GM20431 (cell line): ENCODE results near the gene TRDN.
"Not testable (repeated sequence)": the region's sequence is repeated elsewhere in the genome, so short reads cannot be mapped to it uniquely, and the experiment has no call there.

Experiments used
- in situ Hi-C: fragments of 300-500 bp; cut with MseI, MboI; formaldehyde crosslinking; loops from one replicate; pipeline ENCODE4 v1.15.0; 2020; ENCODE audit warnings: low sequenced_read_pairs; ENCODE audit not compliant: unreplicated experiment

TRDN gene

DNA sequence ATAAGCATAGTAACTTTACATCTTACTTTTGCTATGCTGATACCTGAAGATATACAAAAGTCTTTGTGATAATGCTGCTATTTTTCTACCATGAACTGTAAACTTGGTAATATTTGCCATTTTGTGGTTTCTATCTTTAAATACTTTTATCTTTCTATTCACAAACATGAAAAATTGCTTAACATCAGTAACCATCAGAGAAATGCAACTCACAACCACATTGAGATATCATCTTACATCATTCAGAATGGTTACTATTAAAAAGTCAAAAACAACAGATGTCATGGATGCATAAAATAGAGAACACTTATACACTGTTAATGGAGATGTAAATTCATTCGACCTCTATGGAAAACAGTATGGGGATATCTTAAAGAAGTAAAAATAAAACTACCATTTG lies 112.0 kb downstream of the TRDN start:
- in situ Hi-C loops, result no loop called here

DNA sequence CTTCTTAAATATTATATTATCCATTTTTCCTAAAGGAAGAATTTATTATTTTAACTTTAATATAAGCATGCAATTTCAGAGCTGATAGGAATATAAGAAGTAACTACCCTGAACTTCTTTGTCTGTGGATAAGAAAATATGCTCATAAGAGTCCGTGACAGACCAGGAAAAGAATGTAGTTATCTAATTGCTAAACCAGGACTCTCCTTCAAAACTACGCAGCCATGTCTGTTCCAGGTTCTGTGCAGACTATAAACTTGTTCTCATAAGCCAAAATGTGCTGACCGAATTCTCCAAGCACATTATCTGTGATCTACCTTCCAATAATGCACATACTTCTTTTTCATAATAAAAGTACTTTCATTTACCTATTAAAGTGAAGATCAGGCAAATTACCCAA lies 116.5 kb downstream of the TRDN start:
- in situ Hi-C loops, result no loop called here

DNA sequence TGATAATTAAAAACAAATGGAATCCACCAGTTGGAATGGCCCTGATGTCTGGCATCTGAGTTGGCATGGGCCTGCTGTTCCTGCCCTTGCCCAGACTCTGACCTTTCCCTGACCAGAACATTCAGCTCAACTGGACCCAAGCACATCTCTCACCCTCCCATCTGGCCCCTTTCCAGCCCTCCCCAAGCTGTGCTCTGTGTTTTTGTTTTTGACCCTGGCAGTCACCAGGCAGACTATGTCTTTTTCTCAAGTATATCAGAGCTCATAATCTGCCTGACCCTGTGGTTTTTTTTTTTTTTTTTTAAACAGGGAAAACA lies 117.6 kb downstream of the TRDN start:
- in situ Hi-C loops, result no loop called here

DNA sequence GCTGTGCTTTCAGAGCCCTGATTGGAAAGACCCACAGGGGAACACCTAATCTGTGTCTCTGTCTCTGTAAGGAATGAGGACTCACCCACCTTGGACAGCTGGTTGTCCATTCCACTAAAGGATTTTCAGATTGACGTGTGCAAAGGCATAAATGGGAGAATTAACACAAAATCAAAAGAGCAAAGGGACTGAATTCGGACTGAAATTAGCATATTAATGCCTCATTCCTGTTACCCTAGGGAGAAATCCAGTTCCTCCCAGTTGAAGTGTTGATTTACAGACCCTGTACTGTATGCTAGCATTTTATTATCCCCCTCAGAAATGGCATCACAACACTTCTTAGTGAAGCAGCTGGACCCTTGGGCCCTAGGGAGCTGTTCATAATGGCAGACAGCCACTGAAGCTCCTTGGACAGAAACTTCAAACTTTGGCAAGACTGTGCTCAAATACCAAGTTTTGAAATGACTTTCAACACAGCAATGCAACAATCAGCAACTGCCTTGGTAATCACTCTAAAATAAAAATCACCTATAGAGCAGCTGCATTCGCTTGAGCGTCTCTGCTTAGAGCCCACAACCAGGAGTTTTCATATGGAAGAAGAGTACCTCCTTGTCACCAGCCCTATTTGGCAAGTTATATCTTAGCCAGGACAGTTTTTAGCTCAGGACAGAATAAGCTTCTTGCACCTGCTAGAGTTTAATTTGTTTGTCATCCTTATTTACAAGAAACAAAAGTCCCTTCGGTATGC lies 118.1 kb downstream of the TRDN start:
- in situ Hi-C loops, result no loop called here

DNA sequence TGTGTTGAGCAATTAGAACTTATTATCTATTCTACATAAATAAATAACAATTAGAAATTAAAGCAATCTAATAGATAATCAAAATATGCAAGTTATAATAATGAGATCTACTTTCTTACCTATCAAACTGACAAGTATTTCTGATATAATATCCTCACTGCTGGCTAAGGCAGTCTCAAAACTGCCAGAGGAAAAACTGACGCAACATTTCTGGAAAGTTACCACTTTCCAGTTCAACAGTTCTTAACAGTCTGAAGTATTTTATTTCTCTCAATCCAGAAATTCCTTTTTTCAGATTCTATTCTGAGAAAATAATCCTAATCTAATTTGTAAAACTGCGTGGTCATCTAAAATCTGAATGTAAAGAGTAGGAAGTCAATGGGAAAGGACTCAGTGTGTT lies 121.0 kb downstream of the TRDN start:
- in situ Hi-C loops, result no loop called here

DNA sequence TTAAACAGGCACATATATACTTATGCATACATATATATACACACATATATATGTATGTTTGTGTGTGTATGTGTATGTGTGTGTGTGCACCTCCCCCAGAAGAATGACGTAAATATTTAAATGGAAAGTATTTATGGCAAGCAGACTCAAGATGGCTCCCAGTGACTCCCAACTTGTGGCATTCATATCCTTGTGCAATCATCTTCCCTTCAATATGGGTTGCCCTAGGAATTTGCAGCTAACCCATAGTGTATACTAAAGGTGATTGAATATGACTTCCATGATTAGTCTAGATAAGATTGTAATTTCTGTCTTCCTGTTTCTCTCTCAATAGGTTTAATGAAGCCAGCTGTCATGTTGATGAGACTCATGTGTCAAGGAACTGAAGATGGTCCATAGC lies 127.6 kb downstream of the TRDN start:
- in situ Hi-C loops, result no loop called here

DNA sequence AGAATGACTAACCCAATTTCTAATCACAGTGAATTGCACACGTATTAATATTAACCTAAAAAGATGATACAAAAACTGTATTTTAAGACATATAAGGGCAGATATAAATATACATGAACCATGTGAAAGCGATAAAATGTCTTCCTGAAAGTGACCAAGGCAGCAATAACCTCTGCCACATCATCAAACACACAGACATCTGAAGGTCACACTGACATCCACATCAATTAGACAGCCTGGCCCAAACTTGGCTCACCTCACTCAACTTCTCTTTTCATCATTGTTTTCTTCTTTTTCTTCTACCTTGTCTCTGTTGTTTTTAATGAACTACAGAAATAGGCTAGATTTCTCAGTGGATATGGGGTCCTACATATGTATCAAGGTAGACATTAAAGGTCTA lies 128.5 kb downstream of the TRDN start:
- in situ Hi-C loops, result no loop called here

DNA sequence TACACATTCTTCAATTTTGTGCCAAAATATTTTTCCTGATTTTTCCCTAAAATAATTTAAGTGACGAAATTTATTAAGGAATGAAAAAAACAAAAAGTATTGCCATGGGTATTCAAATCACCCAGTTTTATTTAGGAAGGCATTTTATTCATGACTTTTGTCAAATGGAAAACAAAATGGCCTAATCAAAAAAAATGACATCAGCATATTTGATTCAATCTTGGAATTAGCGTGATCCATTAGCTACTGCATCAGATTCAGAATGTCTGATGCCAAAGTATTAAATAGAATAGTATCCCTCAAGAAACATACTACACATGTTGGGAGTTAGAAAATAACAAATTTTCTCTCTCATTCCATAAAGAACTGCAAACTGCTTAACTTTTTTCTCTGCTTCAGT lies 129.2 kb downstream of the TRDN start:
- in situ Hi-C loops, result no loop called here

DNA sequence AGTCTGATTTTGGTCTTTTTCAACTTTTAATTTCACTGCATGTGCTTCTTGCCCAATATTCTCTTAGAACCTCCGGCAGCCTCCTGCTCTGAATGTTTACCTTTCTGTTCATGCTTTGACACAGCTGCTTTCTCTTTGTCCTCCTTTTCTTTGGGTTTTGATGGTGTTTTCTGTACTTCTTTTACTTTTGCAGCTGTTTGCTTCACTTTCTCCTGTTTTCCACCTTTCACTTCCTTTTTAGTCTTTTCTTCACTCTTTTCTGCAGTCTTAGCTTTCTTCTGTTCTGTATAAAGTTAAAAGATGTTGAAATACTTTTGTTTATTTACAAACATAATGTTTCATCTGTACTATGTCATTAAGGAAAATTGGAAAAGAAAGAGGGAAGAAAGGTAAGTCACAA lies 133.1 kb downstream of the TRDN start:
- in situ Hi-C loops, result no loop called here

DNA sequence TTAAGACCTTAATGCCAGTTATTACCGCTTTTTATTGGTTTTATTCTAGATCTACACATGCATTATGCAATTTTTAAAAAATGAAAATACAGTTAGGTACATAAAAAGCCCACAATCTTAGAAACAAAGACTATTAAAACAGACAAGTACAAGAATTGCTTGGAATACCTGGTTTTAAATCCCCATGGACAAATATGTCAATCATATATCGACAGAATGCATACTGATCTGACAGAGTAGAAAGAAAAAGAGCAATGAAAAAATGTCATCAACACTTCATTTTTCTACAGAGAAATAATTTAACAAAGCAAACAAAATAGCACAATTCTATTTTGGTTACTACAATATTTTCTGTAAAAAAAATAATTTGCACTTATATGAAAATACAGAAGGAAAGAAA lies 139.7 kb downstream of the TRDN start:
- in situ Hi-C loops, result no loop called here

DNA sequence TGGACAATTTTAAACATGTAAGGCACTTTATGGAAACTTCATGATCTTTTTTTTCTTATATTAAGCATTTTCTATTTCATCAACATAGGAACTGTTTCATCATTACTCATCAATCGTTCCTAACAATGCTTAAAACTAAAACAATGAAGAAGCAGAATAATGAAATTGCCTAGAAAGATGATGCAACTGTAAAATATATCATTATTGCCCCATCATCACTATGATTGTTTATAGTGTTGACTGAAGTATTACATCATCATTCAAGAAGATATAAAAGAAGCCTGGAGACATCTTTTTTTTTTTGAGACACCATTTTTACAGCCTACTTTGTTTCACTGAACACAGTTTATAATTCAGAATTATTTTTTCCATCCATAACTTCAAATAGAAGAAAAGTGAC lies 147.2 kb downstream of the TRDN start:
- in situ Hi-C loops, result no loop called here

DNA sequence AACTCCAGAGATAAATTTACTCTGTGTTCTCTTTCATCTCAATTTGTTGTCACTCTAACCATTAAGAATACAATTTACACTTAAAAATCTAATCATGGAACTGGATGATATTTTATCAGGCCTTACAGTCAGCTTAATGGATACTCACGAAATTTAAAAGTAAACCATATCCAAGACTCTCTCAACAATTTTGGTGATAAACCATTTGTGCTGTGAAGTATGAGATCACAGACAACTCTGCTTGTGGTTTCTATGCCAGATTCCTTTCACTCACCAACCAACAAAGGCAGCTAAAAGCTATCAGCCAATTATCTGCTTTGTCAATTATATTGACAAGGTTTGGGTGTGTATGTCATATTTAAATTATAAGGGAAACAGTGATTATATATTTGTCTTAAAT lies 155.8 kb downstream of the TRDN start:
- in situ Hi-C loops, result no loop called here

DNA sequence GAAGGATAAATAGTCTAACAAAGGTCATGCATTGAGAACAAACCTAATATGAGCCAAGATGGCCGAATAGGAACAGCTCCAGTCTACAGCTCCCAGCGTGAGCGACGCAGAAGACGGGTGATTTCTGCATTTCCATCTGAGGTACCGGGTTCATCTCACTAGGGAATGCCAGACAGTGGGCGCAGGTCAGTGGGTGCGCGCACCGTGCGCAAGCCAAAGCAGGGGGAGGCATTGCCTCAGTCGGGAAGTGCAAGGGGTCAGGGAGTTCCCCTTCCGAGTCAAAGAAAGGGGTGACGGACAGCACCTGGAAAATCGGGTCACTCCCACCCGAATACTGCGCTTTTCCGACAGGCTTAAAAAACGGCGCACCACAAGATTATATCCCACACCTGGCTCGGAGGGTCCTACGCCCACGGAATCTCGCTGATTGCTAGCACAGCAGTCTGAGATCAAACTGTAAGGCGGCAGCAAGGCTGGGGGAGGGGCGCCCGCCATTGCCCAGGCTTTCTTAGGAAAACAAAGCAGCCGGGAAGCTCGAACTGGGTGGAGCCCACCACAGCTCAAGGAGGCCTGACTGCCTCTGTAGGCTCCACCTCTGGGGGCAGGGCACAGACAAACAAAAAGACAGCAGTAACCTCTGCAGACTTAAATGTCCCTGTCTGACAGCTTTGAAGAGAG lies 164.6 kb downstream of the TRDN start:
- in situ Hi-C loops, result not testable (repeated sequence)

DNA sequence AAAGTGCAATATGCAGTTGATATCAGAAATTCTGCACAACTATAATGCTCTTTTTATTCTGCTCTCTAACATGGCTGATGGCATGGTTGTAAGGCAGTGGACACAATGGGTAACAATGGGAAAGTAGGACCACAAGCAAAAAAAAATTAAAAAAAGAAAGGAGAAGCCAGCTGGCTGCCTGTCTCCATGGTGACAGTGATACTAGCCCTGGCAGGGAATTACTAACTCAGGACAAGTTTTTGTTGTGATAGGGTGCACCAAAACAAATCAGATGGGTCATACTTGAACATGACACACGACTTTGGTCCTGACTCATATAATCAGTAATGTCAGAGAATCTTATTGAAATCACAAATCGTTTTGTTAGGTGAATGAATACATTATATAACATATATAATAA lies 169.4 kb downstream of the TRDN start:
- in situ Hi-C loops, result no loop called here

DNA sequence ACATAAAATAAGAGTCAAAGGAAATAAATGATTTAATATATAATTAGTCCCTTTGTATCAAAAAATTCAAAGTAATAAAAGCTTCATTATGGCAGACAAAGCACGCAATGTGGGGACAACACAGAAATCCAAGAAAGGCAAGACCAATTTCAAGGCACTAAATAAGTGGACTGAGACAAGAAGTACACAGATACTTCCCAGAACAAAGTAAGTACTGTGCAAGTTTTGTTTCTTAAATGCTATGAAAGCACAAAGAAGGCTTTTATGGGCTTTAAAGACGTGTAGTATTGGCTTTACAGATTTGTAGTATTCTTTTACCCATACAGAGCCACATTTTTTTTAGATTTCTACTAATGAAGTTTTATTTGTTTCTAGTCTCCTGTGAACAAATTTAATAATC lies 174.6 kb downstream of the TRDN start:
- in situ Hi-C loops, result no loop called here

DNA sequence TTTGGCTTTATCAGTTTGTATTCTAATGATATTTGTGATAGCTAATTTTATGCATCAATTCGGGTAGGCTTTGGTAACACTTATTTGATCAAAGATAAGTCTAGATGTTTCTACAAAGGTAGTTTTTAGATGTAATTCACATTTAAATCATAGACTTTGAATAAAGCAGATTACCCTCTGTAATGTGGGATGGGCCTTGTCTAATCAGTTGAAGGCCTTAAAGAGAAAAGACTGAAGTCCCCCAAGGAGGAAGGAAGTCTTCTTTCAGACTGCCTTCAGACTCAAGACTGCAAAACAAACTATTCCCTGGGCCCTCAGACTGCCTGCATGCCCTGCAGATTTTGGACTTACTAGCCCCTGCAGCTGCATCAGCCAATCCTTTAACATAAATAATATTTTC lies 178.5 kb downstream of the TRDN start:
- in situ Hi-C loops, result no loop called here

DNA sequence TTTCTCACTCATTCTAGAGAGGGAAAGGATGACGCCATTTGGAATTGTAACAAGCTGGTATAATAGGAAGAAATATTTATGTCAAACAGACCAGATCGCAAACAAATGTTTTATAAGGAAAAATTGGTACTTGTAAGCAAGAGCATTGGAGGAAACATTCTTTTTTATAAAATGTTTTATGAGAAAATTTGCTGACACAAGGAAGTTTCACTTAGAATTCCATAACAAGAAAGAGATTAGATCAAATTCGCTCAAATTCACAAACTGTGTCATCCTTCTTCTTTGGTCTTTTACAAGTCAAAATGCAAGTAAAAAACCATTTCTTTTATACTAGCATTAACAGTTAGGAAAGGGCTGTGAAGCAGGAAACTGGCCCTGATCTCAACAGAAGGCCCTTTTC lies 179.9 kb downstream of the TRDN start:
- in situ Hi-C loops, result no loop called here

DNA sequence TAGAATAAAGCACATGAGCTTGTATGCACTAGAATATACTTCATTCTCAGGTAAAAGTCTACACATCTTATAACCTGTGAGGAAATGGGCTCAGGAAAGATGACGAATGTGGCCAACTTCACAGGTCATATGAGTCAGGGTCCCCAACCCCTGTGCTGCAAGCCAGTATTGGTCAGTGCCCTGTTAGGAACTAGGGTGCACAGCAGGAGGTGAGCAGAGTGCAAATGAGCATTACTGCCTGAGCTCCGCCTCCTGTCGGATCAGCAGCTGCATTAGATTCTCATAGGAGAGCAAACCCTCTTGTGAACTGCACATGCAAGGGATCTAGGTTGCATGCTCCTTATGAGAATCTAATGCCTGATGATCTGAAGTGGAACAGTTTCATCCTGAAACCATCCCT lies 182.3 kb downstream of the TRDN start:
- in situ Hi-C loops, result no loop called here

DNA sequence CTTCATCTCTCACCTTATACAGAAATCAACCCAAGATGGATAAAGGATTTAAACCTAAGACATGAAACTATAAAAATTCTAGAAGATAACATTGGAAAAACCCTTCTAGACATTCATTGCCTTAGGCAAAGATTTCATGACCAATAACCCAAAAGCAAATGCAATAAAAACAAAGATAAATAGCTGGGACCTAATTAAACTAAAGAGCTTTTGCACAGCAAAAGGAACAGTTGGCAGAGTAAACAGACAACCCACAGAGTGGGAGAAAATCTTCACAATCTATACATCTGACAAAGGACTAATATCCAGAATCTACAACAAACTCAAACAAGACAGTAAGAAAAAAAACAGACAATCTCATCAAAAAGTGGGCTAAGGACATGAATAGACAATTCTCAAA lies 183.7 kb downstream of the TRDN start:
- in situ Hi-C loops, result not testable (repeated sequence)

DNA sequence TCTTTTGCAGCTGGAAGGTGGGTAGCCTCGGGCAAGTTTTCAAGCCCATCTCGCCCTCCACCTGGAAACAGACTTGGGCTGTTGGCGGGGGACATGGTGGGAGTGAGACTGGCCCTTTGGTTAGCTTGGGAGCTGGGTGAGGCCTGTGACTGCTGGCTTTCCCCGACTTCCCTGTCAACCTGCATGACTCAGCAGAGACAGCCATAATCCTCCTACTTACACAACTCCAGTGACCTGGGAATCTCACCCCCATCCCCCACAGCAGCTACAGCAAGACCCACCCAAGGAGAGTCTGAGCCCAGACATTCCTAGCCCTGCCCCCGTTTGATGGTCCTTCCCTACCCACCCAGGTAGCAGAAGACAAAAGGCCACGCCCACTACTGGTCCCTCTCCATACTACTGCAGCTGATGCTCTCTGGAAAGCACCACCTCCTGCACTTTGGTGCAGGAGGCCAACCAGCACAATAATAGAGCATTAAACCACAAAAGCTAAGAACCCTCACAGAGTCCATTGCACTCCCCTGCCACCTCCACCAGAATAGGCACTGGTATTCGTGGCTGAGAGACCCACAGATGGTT lies 188.4 kb downstream of the TRDN start:
- in situ Hi-C loops, result no loop called here

DNA sequence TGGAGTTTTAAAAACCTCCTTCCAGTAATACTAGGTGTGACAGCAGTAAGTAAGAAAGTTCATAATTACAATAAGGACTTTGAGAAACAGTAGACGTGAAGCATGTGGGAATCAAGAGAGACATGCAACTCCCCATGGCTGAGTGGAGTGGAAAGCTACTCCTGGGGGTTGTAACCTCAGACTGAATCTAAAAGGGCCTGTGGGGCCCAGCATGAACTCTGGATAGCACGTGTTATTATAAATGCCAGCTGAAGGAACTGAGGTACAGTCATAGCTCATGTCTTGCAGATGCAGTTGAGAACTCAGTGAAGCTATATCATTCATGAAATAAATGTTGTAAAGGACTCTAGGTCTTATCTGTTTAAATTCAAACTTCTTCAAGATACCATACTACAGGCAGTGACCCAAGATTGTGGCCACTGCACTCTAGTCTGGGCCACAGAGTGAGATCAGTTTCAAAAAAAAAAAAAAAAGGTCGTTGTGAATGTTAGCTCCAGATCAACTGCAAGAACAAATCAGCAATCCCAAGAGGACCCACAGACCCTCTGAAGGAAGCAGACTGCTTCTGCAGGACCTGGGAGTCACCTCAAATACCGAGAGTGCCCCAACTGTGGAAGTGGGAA lies 189.3 kb downstream of the TRDN start:
- in situ Hi-C loops, result no loop called here
